Muscle of arm (tissue), 12 donors: ENCODE data around the gene BABAM2. TPM values are rescaled to one million over a fixed set of nuclear protein-coding genes. Genes with fewer than 3 reads are reported as not detected.
"Not testable (repeated sequence)": the region's sequence is repeated elsewhere in the genome, so short reads cannot be mapped to it uniquely, and the experiment has no call there.

ENCODE experiments used
- DNase-seq: peaks from one replicate; pipeline ENCODE4 v3.0.0-alpha.2; 2013
- polyA plus RNA-seq, 12 donors: library from polyadenylated mRNA; unstranded; fragments of 120-200 nt; gene quantifications; one replicate each; pipeline ENCODE4 v1.2.1, GENCODE V29; 2013; ENCODE audit not compliant: insufficient read length in 12 of 12

The BABAM2 gene
- polyA plus RNA-seq, 12 donors = 23.2 to 30.5 (median 24.7) TPM; not detected in 1

DNA sequence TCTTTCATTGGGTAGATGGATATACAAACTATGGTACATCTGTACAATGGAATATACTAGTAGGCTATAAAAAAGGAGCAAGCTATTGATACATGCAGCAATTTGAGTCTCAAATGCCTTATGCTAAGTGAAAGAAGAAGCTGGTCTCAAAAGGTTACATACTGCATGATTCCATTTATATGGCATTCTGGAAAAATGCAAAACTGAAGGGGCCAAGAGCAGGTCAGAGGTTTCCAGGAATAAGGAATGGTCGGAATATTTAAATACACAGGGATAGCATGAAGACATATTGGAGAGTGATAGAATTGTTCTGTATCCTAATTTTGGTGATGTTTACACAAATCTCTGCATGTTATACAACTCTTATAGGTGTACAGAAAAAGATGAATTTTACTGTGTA lies 85.8 kb downstream of the BABAM2 start:
- no peak for DNase-seq

DNA sequence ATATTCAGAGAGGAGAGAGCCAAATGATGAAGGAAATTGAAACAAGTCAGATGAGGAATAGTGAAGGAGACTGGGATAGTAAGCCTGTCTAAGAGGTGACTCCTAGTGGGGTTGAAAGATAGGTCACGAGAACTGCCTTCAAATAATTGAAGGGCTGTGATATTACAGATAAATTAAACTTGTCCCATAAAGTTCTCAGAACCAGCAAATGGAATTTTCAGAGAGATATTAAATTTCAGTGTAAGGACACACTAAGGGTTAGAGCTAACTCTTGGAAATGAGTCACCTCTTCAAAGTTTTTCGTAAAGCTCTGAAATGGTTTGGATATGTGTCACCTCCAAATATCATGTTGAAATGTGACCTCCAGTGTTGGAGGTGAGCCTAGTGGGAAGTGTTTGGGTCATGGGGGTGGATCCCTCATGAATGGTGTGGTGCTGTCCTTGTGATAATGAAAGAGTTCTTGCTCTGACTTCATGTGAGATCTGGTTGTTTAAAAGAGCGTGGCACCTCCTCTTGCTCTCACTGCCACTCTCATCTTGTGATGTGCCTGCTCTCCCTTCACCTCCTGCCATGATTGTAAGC lies 87.3 kb downstream of the BABAM2 start:
- DNase-seq = no peak

DNA sequence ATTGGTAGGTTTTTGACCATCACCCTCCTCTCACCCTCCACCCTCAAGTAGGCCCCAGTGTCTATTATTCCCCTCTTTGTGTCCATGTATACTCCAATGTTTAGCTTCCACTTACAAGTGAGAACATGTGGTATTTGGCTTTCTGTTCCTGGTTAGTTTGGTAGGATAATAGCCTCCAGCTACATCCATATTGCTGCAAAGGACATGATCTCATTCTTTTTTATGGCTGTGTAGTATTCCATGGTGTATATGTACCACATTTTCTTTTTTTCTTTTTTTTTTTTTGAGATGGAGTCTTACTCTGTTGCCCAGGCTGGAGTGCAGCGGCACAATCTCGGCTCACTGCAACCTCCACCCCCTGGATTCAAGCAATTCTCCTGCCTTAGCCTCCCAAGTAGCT lies 88.2 kb downstream of the BABAM2 start:
- not testable (repeated sequence) for DNase-seq

DNA sequence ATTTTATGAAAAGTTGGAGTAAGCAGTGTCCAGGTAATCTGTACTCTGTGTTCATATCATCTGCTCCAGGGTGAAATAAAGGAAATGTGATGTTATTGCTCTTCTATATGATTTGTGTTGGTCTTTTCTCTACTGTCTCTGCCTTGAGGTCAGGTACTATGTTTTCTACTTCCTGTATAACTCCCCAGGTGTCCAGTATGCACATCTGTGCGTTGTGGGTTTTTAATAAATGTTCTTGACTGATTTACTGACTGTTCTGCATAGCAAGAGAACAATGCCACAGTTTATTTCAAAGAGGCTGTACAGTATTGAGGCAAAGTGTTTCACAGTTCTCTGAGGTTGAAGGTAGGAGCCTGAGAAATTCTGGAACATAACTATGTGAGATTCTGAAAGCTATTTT lies 89.7 kb downstream of the BABAM2 start:
- DNase-seq = no peak

DNA sequence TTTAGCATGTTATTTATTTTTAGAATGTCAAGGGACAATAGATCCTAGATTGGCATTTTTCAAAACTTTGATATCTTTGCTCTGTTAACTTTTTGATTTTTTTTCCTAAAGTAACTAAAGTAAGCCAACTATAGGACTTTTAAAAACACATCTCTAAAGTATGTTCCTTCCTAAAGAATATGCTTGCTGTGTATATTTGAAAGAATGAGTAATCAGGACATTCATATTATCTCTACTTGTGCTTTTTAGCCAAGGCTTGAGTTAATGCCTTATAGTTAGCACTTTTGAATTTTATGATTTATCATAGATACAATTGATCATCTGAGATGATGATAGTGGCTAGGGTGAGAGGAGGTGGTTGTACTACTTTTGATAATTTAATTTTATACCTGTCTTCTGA lies 93.6 kb downstream of the BABAM2 start:
- no peak for DNase-seq

DNA sequence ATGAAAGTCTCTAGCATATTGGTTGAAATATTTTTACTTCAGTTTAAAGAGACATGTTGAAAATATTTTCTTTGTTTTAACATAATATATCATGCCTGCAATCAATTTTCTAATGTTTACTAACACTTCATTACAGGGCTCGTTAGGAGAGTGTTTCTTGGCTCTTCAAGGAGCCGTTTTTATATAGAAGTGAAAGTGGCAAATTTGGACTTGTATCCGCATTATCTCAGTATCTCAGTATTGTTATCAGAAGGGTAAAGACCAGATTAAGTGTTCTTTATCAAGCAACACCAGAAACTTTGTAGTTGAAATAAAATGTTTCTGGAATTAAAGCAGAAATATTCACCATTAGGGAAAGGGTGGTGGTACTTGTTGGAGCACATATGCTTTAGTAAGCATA lies 97.8 kb downstream of the BABAM2 start:
- no peak for DNase-seq

DNA sequence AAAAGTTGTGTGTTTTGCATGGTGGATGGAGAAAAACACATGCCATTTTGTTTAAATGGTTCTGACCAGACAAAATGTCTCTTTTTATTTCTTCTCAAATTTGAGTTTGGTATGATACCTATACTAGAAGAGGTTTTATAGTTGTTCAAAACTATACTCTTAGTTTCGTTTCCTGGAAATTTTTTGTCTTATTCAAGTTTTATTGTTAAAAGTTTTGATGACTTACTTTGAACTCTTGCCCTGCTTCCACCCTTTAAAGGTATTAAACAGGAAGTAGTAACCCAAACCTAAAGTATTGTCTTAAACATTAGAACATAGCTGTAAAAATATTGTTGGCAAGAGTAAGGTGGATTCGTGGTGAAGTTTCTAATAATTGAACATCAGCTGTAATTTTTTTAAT lies 98.2 kb downstream of the BABAM2 start:
- DNase-seq = no peak

DNA sequence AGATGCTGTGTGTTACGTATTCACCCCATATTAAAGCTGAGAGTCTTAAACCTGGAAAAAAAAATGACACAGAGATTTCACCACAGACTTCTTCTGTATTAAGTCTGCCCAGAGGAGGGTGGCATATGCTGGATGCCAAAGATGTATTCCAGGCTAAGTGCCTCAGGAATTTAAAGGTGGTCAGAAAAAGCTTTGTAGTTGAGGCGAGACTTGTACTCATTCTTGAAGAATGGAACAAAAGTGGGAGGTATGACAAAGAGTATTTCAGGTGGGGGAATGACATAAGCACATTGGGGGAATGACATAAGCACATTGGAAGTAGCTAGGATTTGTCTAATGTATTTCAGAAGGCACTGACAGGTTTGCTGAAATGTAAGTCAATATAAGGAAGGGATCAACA lies 98.6 kb downstream of the BABAM2 start:
- DNase-seq = no peak

DNA sequence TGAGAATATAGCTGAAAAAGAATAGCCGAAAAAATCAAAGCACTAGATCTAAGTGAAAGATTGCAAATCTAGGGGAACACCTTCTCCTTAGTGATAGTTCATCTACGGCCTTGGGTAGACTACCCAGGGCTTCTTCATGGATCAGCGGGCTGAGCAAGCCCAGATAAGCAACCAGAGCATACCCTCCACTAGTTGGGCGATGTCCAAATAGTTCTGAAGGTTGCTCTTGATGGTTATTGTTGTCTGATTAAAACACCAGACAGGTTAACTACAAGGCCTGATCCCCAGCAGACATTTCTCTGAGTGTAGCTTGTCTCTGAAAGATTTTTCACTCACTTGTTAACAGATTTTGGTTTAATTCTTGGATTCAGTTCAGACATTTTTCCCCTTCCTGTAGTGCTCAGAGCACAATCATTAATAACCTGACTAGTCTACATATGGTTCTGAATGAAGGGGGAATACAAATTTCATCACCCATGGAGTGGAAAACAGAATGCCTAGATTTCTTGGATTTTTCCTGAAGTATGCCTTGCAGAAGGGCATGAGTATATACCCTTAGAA lies 99.6 kb downstream of the BABAM2 start:
- no peak for DNase-seq

DNA sequence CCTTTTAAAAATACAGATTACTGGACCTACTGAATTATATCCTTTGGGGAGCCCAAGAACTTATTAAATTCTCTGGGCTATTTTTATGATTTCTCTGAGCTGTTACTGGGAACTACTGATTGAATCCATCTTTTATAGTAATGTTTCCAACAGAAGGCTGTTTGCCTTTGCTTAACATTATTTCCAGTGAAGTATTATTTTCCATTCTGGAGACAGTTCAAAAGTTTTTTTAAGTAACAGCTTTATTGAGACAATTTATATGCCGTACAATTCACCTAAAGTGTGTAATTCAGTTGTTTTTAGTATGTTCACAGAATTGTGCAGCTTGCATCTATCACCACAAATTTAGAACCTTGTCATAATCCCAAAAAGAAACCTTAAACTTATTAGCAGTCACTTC lies 100.6 kb downstream of the BABAM2 start:
- peak; percentile 38 for DNase-seq

DNA sequence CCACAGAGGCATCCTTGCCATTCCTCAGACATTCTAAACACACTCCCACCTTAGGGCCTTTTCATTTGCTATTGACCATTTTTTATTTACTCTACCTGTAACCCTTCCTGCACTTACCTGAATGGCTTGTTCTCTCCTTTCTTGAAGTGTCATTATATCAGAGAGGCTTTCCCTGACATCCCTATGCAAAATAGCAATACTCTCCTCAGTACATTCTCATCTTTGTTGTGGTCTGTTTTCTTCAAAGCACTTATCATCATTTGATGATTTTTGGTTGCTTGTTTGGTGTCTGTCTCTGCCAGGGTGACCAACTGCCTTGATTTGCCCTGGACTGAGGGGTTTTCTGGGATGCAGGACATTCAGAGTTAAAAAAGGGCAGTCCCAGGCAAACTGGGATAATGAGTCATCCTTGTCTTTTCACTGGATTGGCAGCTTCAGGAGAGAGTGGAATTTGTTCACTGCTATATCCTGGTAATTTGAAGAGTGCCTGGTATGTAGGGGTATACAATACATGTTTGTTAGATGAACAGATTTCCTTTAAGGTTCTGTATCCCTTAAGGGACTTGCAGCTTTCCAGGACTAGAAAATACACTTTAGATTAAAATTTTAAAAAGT lies 102.4 kb downstream of the BABAM2 start:
- DNase-seq = no peak

DNA sequence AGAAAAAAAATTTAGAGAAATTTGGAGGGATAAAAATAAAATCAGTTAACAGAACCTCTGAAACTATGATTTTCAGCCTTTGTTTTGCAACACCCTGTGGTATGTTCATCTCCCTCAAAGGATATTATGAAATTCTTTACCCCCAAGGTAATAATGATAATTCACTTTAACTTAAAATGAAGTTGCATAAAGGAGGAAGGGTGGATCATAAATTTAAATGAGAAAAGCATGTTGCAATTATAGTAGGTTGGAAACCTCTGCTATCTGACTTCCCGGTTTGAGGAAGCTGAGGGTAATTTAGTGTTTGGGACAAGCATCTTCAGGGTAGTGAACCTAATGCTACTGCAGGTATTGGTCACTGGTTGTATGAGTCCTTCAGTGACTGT lies 102.9 kb downstream of the BABAM2 start:
- no peak for DNase-seq

DNA sequence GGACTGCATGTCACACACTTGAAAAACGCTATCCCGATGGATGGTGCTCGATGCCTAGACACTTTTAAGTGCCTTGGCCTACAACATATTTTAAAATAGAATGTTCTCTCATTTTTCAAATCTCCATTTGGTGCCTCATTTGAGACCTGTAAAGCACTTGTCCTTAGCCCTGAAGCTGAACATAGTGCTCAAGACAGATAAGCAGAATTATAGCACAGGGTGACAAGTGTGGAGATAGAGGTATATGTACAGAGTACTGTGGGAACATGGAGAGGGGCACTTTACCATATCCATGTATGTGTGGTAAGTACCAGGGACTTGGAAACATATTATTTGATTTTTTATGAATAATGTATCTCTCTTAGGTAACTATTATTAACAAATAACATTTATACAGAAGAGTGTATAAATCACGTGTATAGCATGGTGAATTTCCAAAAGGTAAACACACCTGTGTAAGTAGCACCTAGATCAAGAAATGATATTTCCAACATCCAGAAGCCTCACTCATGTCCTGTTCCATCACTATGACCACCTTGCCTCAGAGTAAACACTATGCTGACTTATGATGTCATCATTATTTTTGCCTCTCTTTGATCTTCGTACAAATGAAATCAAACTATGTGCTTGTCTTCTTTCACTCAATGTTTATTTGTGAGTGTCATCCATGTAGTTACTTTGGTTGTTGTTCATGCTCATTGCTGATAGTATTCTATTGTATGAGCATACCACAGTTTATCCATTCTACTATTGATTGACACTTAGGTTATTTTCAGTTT lies 103.6 kb downstream of the BABAM2 start:
- no peak for DNase-seq

DNA sequence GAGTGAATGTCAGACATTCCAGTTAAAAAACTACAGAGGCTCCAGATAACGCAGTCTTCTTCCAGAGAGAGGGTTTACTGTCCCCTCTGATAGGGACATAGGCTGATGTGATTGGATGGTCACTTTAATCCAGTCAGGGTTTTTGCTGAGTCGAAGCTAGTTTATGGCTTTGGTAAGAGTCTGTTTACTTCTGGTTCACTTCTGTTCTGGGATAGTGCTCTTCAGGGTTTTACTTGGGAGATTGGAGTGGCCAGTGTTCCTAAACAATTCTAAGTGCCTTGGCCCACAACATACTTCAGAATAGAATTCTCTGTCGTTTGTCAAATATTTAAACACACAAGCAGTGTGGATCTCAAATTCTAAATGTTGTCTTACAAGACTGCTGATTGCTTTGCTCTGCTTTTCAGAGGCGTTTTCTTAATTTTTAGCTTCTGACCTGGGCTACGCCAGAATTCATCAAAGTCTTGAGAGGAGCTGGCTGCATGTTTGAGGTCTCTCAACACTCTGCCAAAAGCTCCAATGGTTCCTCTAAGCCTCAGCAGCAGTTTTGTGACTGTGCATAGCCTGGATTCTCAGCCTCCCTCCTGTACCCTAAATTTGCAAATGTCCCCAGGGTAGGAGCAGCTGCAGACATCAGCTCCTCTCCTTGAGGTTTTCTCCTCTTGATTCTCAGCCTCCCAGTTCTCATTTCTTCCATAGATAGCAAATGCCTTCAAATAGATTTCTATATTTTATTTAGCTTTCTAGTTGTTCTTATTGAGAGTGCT lies 105.8 kb downstream of the BABAM2 start:
- DNase-seq = no peak

DNA sequence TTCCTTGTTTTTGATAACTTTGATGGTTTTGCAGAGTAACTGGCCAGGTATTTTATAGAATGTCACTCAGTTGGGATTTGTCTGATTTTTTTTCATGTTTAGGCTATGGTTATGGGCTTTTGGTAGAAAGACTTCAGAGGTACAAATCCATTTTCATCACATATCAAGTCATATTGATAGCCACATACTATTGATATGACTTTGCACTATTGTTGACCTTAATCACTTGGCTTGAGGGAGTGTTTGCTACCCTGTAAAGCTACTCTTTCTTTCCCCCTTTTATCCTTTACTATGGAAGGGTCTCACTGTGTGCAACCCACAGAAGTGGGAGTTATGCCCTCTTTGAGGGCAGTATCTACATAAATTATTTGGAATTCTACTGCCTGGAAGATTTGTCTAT lies 109.8 kb downstream of the BABAM2 start:
- DNase-seq = no peak

DNA sequence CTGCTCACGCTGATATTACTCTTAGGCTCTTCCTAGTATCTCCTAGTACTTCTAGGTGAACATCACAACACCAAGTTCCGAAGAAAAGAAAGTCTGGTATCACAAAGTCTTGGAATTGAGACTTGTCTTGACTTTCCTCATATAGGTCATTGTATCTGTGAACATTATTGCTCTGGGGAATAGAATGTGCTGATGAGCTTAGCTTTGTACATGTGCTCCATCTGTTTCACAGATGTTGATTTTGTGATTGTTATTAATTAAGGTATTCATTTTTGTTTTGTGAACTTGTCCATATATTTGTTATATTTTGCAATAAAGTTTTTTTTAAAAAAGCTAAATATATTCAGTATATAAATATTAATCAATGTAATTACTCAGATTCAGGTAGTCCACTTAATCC lies 111.7 kb downstream of the BABAM2 start:
- DNase-seq = no peak

DNA sequence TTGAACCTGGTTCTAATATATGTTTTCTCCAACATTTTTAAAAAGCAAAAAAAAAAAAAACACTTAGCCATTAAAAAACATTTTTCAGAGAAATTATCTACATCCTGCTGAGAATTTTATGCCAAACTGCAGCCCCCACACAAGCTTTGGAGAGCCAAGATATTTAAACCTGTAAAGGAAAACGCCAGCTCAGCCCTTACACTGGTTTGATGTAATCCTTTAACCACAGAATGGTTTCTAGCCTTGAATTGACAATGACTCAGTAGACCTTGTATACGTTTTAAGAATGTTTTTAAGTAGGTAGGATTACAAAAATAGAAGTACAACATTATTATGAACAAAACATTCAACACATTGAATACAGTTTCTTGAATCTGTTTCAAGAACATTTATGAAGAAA lies 113.6 kb downstream of the BABAM2 start:
- DNase-seq = no peak

DNA sequence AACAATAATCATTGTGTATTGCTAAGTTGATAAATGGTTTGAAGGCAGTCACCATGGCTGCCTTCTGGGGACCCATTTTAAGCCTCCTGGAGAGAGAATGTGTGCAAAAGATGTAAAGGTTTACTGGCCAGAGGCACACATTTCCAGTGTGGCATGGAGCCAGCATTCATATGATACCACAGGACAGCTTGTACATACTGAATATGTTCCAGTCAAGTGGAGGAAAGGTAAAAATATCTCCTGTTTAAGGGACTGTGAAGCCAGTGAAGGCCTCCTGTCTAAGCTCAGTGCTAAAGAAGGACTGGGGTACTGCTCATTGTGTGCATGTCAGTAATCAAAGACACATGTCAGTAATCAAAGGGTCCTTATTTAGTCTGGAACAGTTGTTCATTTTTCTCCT lies 119.2 kb downstream of the BABAM2 start:
- no peak for DNase-seq

DNA sequence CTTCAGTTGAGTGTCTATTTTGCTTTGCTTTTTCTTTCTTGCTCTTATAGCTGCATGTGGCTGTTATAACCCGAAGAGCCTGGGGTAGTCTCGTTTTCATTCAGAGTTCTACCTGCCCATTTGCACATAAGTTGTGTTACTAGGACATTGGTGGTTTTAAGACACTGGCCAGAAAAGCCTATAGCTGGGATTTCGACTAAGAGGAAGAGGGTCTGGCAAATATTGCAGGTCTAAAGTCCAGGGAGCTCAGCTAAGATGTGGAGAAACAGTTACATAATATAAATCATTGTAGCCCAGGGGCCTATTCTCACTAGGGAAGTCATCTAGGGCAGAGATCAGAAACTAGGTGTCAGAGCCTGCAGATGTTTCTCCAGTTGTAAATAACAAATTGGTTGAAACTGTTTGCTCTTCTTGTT lies 120.8 kb downstream of the BABAM2 start:
- no peak for DNase-seq

DNA sequence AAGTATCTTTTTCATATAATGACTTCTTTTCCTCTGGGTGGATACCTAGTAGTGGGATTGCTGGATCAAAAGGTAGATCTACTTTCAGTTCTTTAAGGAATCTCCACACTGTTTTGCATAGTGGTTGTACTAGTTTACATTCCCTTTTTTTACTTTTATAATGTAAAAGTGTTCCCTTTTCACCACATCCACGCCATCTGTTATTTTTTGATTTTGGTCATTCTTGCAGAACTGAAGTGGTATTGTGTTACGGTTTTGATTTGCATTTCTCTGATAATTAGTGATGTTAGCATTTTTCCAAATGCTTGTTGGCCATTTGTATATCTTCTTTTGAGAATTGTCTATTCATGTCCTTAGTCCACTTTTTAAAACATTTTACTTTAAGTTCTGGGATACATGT lies 127.9 kb downstream of the BABAM2 start:
- not testable (repeated sequence) for DNase-seq

DNA sequence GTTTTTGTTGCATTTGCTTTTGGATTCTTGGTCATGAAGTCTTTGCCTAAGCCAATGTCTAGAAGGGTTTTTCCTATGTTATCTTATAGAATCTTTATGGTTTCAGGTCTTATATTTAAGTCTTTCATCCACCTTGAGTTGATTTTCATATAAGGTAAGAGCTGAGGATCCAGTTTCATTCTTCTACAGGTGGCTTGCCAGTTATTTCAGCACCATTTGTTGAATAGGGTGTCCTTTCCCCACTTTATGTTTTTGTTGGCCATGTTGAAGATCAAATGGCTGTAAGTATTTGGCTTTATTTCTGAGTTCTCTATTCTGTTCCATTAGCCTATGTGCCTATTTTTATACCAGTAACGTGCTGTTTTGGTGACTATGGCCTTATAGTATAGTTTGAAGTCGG lies 129.0 kb downstream of the BABAM2 start:
- DNase-seq = not testable (repeated sequence)

DNA sequence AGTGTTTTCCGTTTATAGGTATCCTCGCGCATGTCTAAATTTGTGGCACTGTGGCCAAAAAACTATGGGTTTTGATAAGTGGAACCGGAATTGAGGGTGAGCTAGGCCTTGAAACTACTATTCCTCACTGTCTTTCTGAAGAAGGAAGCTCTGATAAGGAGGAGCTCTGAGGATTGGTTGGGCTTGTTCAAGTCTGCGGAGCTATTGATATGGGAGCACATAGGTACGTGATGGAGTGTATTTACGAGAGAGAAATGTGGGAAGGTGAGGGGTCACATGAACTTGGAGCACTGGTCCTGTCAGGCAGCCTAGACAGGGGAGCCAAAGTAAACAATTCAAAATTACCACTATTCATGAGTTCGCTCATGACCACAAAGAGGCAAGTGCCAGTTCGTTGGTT lies 131.4 kb downstream of the BABAM2 start:
- DNase-seq = no peak
